GM19438 (cell line): ENCODE results near the gene SOAT2.

ENCODE experiments used
- ATAC-seq: cut with Tn5 transposase; IDR thresholded peaks from one replicate; pipeline ENCODE4 v1.9.1; 2021; ENCODE audit warnings: low read depth; ENCODE audit not compliant: unreplicated experiment

SOAT2 gene, protein sequence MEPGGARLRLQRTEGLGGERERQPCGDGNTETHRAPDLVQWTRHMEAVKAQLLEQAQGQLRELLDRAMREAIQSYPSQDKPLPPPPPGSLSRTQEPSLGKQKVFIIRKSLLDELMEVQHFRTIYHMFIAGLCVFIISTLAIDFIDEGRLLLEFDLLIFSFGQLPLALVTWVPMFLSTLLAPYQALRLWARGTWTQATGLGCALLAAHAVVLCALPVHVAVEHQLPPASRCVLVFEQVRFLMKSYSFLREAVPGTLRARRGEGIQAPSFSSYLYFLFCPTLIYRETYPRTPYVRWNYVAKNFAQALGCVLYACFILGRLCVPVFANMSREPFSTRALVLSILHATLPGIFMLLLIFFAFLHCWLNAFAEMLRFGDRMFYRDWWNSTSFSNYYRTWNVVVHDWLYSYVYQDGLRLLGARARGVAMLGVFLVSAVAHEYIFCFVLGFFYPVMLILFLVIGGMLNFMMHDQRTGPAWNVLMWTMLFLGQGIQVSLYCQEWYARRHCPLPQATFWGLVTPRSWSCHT

DNA sequence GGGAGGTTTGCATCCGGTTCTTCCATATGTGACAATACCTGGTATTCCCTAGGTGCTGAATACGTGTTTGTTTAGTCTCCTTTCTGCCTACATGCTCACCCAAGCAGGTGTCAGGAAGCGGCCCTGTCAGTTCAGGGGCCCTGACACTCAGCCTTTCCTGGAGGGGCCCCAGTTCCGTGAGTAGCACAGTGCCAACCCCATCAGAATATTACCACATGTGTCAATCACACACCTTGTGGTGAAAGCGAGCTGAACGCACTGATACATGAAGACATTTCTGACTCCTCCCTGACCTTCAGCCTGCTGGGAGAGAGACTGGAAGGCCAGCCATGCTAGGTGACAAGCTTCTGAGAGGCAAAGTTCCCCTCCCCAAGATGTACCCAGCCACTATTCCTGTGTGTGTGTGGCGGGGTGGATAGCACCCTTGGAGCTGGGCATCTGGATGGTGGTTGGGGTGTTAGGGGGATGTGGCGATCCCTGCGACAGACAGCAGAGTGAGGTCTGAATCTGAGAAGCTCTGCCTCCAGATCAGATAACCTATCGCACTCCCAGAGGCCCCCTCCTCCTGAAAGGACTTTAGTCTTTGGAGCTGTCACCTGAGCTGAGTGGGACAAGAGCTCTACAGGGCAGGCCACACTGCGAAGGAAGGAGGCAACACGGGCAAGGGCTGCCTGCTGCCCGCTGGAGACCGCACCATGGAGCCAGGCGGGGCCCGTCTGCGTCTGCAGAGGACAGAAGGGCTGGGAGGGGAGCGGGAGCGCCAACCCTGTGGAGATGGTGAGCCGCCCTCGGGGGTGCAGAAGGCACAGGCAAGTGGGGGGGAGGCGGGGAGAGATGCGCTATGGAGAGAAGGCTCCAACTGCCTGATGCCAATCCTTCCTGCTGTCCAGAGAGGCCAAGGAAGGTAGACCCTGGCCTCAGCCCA is at the start of gene SOAT2:
Gene SOAT2, plus strand, starts transcription at position 604 of the 925 bp plus-strand sequence. Its CDS starts 92 bp downstream, at position 696.
- ATAC-seq, result peak; percentile 62

DNA sequence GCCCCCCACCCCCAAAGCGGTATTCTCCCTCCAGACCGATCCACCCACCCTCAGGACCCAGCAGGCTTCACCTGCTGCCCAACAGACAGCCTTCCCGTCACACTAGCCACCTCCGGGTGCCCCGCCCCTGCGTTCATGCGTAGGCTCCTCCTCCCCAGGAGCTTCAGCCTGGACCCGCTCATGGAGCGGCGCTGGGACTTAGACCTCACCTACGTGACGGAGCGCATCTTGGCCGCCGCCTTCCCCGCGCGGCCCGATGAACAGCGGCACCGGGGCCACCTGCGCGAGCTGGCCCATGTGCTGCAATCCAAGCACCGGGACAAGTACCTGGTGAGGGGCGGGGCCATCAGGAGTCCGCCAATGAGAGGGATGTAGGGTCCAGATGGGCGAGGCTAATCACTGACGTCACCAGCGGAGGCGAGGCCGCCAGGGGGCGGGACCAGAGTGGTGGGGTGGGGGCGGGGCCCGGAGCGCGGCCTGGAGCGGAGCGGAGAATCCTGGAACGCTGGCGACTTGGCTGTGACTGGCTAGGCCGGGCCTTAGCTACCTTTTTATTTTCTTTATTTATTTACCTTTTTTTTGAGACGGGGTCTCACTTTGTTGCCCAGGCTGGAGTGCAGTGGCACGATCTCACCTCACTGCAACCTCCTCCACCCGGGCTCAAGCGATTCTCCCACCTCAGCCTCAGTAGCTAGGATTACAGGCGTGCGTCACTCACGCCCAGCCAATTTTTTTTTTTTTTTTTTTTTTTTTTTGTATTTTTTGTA is 49.0 kb upstream of the SOAT2 start:
- ATAC-seq, result peak; percentile 86

DNA sequence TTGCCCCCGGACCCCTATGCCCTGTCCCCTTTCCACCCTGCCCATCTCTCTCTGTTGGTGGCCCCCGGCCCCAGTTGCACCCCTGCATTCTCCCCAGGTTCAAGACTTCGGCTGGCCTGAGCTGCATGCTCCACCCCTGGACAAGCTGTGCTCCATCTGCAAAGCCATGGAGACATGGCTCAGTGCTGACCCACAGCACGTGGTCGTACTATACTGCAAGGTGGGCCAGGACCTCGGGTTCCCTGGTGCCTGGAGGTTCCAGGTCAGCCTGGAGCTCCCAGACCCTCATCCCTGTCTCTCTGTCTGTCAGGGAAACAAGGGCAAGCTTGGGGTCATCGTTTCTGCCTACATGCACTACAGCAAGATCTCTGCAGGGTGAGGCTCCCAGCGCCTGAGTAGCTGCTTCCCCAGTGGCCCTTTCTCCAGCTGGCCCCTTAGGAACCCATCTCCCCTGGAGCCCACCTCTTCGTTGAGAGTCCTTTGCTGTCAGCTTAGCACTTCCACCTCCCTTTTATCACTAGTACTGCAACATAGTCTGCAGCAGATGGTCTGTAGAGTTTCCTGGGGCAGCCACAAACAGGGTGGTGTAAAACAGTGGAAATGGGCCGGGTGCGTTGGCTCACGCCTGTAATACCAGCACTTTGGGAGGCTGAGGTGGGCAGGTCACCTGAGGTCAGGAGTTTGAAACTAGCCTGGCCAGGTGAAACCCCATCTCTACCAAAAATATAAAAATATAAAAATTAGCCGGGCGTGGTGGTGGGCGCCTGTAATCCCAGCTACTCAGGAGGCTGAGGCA is 47.6 kb upstream of the SOAT2 start:
- ATAC-seq, result no peak

DNA sequence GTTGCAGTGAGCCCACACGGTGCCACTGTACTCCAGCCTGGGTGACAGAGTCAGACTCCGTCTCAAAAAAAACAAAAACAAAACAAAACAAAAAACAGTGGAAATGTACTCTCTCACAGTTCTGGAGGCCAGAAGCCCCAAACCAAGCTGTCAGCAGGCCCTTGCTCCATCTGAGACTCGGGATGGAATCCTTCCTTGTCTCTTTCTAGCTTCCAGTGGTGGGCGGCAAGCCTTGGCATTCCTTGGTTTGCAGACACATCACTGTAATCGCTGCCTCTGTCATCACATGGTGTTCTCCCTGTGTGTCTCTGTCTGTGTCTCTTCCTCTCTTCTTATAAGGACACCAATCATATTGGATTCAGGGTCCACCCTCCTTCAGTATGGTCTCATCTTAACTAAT is 47.0 kb upstream of the SOAT2 start:
- no peak for ATAC-seq

- ATAC-seq, result no peak
Observed at GRCh38 chr12:53056901-53057300, 46.4 kb upstream of the SOAT2 start.

DNA sequence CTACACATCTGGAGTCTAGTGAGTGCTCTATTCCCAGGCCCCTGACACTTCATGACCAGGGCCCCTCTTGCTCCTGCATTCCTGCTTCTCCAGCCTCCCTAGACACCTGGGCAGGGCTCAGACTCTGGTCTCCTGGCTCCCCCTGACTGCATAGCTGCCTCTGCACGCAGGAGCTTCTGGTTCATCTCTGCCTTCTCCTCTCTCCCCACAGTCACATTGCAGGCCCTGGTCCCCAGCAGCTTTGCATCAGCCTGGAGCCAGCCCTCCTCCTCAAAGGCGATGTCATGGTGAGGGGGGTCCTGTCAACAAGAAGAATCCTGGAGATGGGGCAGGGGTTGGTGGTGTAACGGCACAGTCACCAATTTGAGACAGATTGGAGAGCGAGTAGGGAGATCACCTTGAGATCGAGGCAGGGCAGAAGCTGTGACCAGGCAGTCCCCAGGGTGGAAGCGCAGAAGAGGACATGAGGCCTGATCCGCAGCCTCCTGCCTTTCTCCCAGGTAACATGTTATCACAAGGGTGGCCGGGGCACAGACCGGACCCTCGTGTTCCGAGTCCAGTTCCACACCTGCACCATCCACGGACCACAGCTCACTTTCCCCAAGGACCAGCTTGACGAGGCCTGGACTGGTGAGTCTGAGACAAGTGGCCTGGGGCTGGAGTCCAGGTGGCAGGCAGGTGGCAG is 45.3 kb upstream of the SOAT2 start:
- ATAC-seq, result no peak

- no peak for ATAC-seq
Observed at GRCh38 chr12:53058674-53059433, 44.4 kb upstream of the SOAT2 start.

GRCh38 chr12:53059434-53060063 is 43.7 kb upstream of the SOAT2 start:
- ATAC-seq, result no peak

DNA sequence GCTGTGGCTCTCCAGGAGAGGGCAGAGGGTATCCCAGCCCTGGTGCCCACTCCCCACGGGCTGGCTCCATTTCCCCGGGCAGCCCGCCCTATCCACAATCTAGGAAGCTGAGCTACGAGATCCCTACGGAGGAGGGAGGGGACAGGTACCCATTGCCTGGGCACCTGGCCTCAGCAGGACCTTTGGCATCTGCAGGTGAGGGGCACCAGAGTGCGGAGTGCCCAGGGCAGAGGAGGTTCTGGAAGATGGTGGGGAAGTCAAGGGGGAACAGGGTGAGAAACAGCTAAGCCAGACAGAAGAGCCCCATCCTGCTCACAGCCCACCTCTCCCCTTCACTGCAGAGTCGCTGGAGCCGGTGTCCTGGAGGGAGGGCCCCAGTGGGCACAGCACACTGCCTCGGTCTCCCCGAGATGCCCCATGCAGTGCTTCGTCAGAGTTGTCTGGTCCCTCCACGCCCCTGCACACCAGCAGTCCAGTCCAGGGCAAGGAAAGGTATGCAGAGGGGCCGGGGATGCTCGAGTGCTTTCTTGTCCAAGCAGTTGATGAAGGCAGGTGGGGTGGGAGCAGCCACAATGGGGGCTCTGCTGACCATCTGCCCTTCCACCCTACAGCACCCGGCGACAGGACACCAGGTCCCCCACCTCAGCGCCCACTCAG is 43.1 kb upstream of the SOAT2 start:
- ATAC-seq, result no peak

GRCh38 chr12:53060721-53061276 is 42.5 kb upstream of the SOAT2 start:
- ATAC-seq, result no peak

DNA sequence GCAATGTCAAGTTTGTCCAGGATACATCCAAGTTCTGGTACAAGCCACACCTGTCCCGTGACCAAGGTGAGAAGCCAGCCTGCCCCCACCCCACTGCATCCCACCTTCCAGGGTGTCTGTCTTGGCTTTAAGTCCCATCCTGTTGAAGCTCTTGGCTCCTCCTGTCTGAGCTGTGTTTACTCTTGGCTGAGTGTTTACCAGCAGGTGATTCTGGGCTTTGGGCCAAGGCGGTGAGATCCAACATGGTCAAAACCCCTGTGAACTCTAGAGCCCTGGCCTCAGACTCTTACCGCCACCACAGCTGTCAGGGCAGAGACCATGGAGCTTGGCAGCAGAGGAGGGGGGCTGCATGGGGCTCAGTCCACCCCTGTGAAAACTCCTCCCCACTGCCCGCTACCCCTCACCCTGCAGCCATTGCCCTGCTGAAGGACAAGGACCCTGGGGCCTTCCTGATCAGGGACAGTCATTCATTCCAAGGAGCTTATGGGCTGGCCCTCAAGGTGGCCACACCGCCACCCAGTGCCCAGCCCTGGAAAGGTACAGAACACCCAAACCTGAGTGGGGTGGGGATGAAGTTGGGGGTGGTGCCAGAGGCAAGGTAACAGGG is 41.8 kb upstream of the SOAT2 start:
- no peak for ATAC-seq

- no peak for ATAC-seq
Observed at GRCh38 chr12:53062011-53062961, 41.0 kb upstream of the SOAT2 start.

- no peak for ATAC-seq
Observed at GRCh38 chr12:53062977-53063707, 40.1 kb upstream of the SOAT2 start.

GRCh38 chr12:53063708-53064612 is 39.3 kb upstream of the SOAT2 start:
- no peak for ATAC-seq
